K562 (cell line): Measurements from ENCODE around the gene SYNJ2. TPM values are rescaled to one million over a fixed set of nuclear protein-coding genes. Genes with fewer than 3 reads are reported as not detected.
A peak's percentile ranks its signal among the peaks of the same experiment; 100 is the strongest.

ENCODE experiments used
- ATAC-seq: fragments of 200-7000 bp; cut with Tn5 transposase; 3 replicates; pipeline ENCODE4 v1.9.1; 2020; ENCODE audit warnings: moderate library complexity
- BruUV-seq: library from RNA; stranded (reverse); fragments of 400-500 nt; replicated peaks from 2 replicates; lab custom pipeline; 2021; lab: Mats Ljungman, UMichigan
- CTCF ChIA-PET: fragments of 300-600 bp; formaldehyde crosslinking; extraction: SDS; loops from one replicate; lab custom pipeline; 2021; ENCODE audit warnings: low intra/inter-chr PET ratio; lab: Yijun Ruan, JAX
- POLR2A ChIA-PET: fragments of 300-600, 350-650 bp; sonication (Branson Sonifier 250); formaldehyde crosslinking; extraction: SDS; loops from one replicate; lab custom pipeline; 2021; ENCODE audit warnings: antibody characterized with exemption, inconsistent platforms; lab: Yijun Ruan, JAX
- DNase-seq, 4 experiments: peaks; one replicate each; pipeline versions ENCODE4 v3.0.0 to v3.0.0-alpha.2; 2011 to 2018; ENCODE audit warnings: low spot score in 3 of 4, mixed read lengths in 3 of 4; ENCODE audit errors: extremely low read depth in 1 of 4
- FAIRE-seq: peaks from 2 replicates; lab custom pipeline; 2011; peaks lifted over from hg19 to GRCh38; lab: Jason Lieb, UNC
- H2AFZ ChIP-seq: 2 replicates; pipeline ENCODE4 v1.6.0; 2011; ENCODE audit warnings: low read depth, low read length, control low read depth, inconsistent platforms
- H3K27ac ChIP-seq: fragments of 200-600 bp; 3 replicates; pipeline ENCODE4 v1.8.0; 2011; ENCODE audit warnings: low read depth, mild to moderate bottlenecking, control low read depth, inconsistent platforms, low read length, moderate library complexity, mixed read lengths; ENCODE audit errors: extremely low read depth
- H3K27me3 ChIP-seq, 2 experiments: fragments of 300-600 bp in 1 of 2; 2 replicates in 1 of 2; 3 replicates in 1 of 2; pipeline versions ENCODE4 v1.6.0 to v1.8.0; 2011; ENCODE audit warnings: inconsistent platforms in 2 of 2, low read length in 2 of 2, mild to moderate bottlenecking in 1 of 2, mixed read lengths in 1 of 2, moderate library complexity in 1 of 2; ENCODE audit not compliant: control insufficient read depth in 2 of 2, insufficient read depth in 2 of 2
- H3K36me3 ChIP-seq: fragments of 300-600 bp; 3 replicates; pipeline ENCODE4 v1.8.0; 2011; ENCODE audit warnings: mild to moderate bottlenecking, low read length, inconsistent platforms; ENCODE audit not compliant: control insufficient read depth, insufficient read depth
- H3K4me1 ChIP-seq, 2 experiments: fragments of 200-600 bp in 1 of 2; replicated peaks in 1 of 2; 2 replicates in 1 of 2; 3 replicates in 1 of 2; pipeline versions ENCODE4 v1.5.1 to v1.8.0; 2011; ENCODE audit warnings: inconsistent platforms in 2 of 2, low read length in 2 of 2, mild to moderate bottlenecking in 1 of 2, mixed read lengths in 1 of 2, moderate library complexity in 1 of 2; ENCODE audit not compliant: control insufficient read depth in 2 of 2, insufficient read depth in 2 of 2
- H3K4me2 ChIP-seq: 2 replicates; pipeline ENCODE4 v1.6.1; 2011; ENCODE audit warnings: low read length, control low read depth, inconsistent platforms, mixed read lengths; ENCODE audit not compliant: insufficient read depth
- H3K4me3 ChIP-seq: fragments of 200-600 bp; sonication (generic), shearing (Covaris generic); 2 replicates; pipeline ENCODE4 v1.5.1; 2016; ENCODE audit warnings: control low read depth, inconsistent platforms
- H3K79me2 ChIP-seq: fragments of 200-600 bp; 3 replicates; pipeline ENCODE4 v1.8.0; 2011; ENCODE audit warnings: low read length, inconsistent platforms; ENCODE audit not compliant: control insufficient read depth, insufficient read depth
- H3K9ac ChIP-seq, 2 experiments: 2 replicates each; pipeline versions ENCODE4 v1.6.0 to v1.6.1; 2011; ENCODE audit warnings: low read depth in 2 of 2, low read length in 2 of 2, control low read depth in 1 of 2, inconsistent platforms in 1 of 2, mild to moderate bottlenecking in 1 of 2, mixed read lengths in 1 of 2; ENCODE audit not compliant: insufficient read depth in 1 of 2
- H3K9me1 ChIP-seq: one replicate; pipeline ENCODE4 v1.6.0; 2011; ENCODE audit warnings: inconsistent platforms, mild to moderate bottlenecking, low read length, moderate library complexity; ENCODE audit not compliant: control insufficient read depth, insufficient read depth
- H3K9me3 ChIP-seq: replicated peaks from 2 replicates; pipeline ENCODE4 v1.5.1; 2011; ENCODE audit warnings: low read depth, low read length, inconsistent platforms; ENCODE audit not compliant: control insufficient read depth, insufficient read depth
- H4K20me1 ChIP-seq: replicated peaks from 2 replicates; pipeline ENCODE4 v1.6.1; 2011; ENCODE audit warnings: low read length, inconsistent platforms, mixed read lengths; ENCODE audit not compliant: control insufficient read depth, insufficient read depth
- ARNT ChIP-seq, 2 experiments: fragments of 450-650 bp; IDR thresholded peaks; 2 replicates each; pipeline ENCODE4 v1.6.1; 2016; ENCODE audit warnings: mild to moderate bottlenecking in 1 of 2
- KAT2B ChIP-seq: IDR thresholded peaks from one replicate; pipeline ENCODE4 v1.6.1; 2012; ENCODE audit warnings: low read depth, mild to moderate bottlenecking, control low read depth, inconsistent platforms, low read length, moderate library complexity
- MCM5 ChIP-seq: fragments of 450-650 bp; IDR thresholded peaks from 2 replicates; pipeline ENCODE4 v1.6.1; 2016; ENCODE audit warnings: low read depth
- NCOA2 ChIP-seq, 2 experiments: fragments of 450-650 bp; IDR thresholded peaks; 2 replicates each; pipeline ENCODE4 v1.6.1; 2018; ENCODE audit warnings: mild to moderate bottlenecking in 2 of 2, moderate library complexity in 1 of 2; ENCODE audit not compliant: partially characterized antibody in 2 of 2
- PHF21A ChIP-seq: fragments of 450-650 bp; IDR thresholded peaks from 2 replicates; pipeline ENCODE4 v1.6.1; 2017; ENCODE audit warnings: low read depth, borderline replicate concordance
- RBM25 ChIP-seq: fragments of 200-400 bp; formaldehyde crosslinking; IDR thresholded peaks from 2 replicates; pipeline ENCODE4 v1.6.1; 2018; ENCODE audit warnings: low read length, low read depth, moderate library complexity; ENCODE audit not compliant: severe bottlenecking
- RUNX1 ChIP-seq: sonication (generic); IDR thresholded peaks from 2 replicates; pipeline ENCODE4 v1.6.1; 2016; ENCODE audit warnings: antibody characterized with exemption, low read depth
- ZBED1 ChIP-seq: IDR thresholded peaks from 2 replicates; pipeline ENCODE4 v1.6.1; 2014
- ZKSCAN3 ChIP-seq: fragments of 250-450 bp; sonication (Bioruptor Pico); IDR thresholded peaks from 2 replicates; pipeline ENCODE4 v1.4.0; 2020
- WGBS: fragments of 100-300 bp; shearing (Covaris generic); methylation state at CpG from one replicate; pipeline ENCODE4 v1.1.6; 2016; ENCODE audit warnings: low coverage, mixed read lengths; ENCODE audit not compliant: insufficient coverage; ENCODE audit errors: missing lambda C conversion rate; 5-methylcytosine and 5-hydroxymethylcytosine counted together
- in situ Hi-C: fragments of 300-500 bp; cut with MboI; formaldehyde crosslinking; loops from 4 replicates; pipeline ENCODE4 v1.15.0; 2018; ENCODE audit warnings: inconsistent platforms, mixed read lengths
- intact Hi-C: fragments of 100-400 bp; cut with micrococcal nuclease; formaldehyde crosslinking; loops from 2 replicates; pipeline ENCODE4 v1.14.2; 2022
- polyA plus RNA-seq, 8 experiments: library from polyadenylated mRNA; depleted of rRNA in 4 of 8; stranded (reverse) in 5 of 8; unstranded in 3 of 8; fragments of >200 nt; fragmentation: Nextera tagmentation in 2 of 8; fragmentation: Illumina TruSeq in 1 of 8; extraction: Ambion mirVana in 2 of 8; extraction: Trizol in 1 of 8; gene quantifications; 2 replicates each; pipeline versions ENCODE4 v1.2.1 to v1.2.3, GENCODE V29; 2011 to 2014; ENCODE audit warnings: inconsistent platforms in 1 of 8, missing spikeins in 1 of 8
- total RNA-seq, 7 experiments: library from RNA; depleted of rRNA in 6 of 7; stranded (reverse); fragments of >200 nt in 6 of 7; fragmentation: Illumina TruSeq in 2 of 7; extraction: Trizol in 2 of 7; gene quantifications; 2 replicates each; pipeline versions ENCODE4 v1.2.1 to v1.2.3, GENCODE V29; 2011 to 2021; ENCODE audit warnings: low replicate concordance in 1 of 7
- TF ChIP-seq, protein P1 (sequence below): sonication (generic); formaldehyde crosslinking; IDR thresholded peaks from 2 replicates; pipeline ENCODE4 v1.8.0; 2022; ENCODE audit warnings: missing genetic modification reagents, mild to moderate bottlenecking, moderate library complexity, borderline replicate concordance
- TF ChIP-seq, protein P2 (sequence below): fragments of 200-800 bp; sonication (Bioruptor generic); IDR thresholded peaks from 2 replicates; pipeline ENCODE4 v1.6.1; 2017; ENCODE audit warnings: missing genetic modification characterization, missing compliant biosample characterization
- TF ChIP-seq, protein P3 (sequence below): sonication (generic); formaldehyde crosslinking; IDR thresholded peaks from 2 replicates; pipeline ENCODE4 v1.8.0; 2022; ENCODE audit warnings: missing genetic modification reagents, mild to moderate bottlenecking, borderline replicate concordance
- TF ChIP-seq, protein P4 (sequence below): IDR thresholded peaks from 2 replicates; pipeline ENCODE4 v1.6.1; 2016; ENCODE audit warnings: missing genetic modification characterization, missing compliant biosample characterization

The SYNJ2 gene
- total and polyA plus RNA-seq, 9 of the 15 experiments (the other 6 are each of a cell fraction or from before 2014, with no cell fraction given) = 3.0 to 27.7 (median 17.8) TPM

DNA sequence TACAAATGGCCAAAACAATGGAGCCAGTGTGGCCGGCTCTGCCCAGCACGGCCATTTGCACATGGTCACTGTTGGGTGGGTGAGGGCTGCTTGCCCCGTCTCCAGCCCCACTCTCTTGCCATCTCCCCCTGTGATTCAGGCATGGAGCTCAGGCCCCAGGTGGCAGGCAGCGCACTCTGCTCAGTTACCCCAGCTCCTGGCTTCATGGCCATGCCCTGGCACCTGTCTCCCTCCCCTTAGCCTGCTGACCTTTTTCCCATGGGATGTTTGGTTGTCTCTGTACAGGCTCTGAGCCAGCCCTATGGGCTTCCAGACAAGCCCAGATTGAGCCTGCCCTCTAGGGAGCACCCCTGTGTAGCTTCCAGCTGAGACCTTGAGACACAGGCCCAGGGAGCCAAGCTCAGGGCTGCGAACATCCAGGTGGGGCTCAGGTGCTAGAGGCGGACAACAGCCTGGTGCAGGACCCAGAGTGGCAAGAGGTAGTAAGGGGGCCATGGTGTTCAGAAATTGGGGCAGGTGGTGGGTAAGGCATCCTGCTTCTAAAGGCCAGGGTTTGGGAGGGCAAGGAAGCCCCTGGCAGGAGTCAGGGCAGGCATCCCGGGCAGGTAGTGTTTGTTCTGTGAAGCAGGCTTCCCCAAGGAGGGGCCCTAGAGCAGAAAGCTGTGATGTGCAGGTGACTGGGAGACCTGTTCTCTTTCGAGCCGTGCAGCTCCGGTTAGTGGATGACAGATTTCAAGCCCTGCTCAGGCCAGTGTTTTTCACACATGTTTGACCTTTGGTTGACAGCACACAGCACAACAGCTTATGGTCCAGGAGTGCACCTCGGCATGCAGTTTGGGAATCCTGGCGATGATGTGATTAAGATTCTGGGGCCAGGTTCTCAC lies 17.7 kb downstream of the SYNJ2 start:
- Histone ChIP-seq H3K27me3 (no peaks in the 10 kb centered on the region), H3K4me2 (no peak overlapping the region), H3K9me1 (peaks cover 9% of the 10 kb centered on the region), H3K79me2 (peaks cover 55% of the 10 kb centered on the region), H3K9me3 (no peaks in the 10 kb centered on the region), H2AFZ (no peak overlapping the region), H3K36me3 (peaks cover 7% of the 10 kb centered on the region; the same call in 1 of the 3 replicates), H3K9ac (peak overlapping the region in 1 of 2 experiments; percentile 46; a peak in 2 of 4 replicates), H3K4me1 (peaks cover 23 to 49% of the 10 kb centered on the region in 2 experiments), H3K27ac (no peak overlapping the region), H3K4me3 (no peak overlapping the region), H4K20me1 (peaks cover 13% of the 10 kb centered on the region)
- ATAC-seq (peak; percentile 15; the same call in 1 of the 3 replicates), FAIRE-seq (no peak), DNase-seq (no peak)
- BruUV-seq = no TSS peak
- CTCF ChIA-PET = no interaction called here
- intact Hi-C loops (no loop called here), in situ Hi-C loops (no loop called here)
- POLR2A ChIA-PET = interaction anchor here (0.7 to 2.2 kb wide), 4 partner anchors 12 to 102 kb away, joined by 3 to 7 read pairs (median 4); no protein-coding TSS in a partner anchor
- 87% methylated on average over 12 of the region's 12 CpGs for WGBS
- TF ChIP-seq NCOA2 (IDR thresholded peaks at IDR 0.05; ENCODE audit: partially characterized antibody in 2 of 2) (no peak), PHF21A (no peak), ARNT (IDR thresholded peaks at IDR 0.05) (no peak), MCM5 (no peak), KAT2B (no peak), RUNX1 (no peak), ZBED1 (no peak), RBM25 (no peak), ZKSCAN3 (CRISPR knock-in tag) (no peak)
- TF ChIP-seq, protein P1, sequence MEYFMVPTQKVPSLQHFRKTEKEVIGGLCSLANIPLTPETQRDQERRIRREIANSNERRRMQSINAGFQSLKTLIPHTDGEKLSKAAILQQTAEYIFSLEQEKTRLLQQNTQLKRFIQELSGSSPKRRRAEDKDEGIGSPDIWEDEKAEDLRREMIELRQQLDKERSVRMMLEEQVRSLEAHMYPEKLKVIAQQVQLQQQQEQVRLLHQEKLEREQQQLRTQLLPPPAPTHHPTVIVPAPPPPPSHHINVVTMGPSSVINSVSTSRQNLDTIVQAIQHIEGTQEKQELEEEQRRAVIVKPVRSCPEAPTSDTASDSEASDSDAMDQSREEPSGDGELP = 0 out of 2 replicates have a peak, but pooled peaks have one; percentile 24
- TF ChIP-seq, protein P2, sequence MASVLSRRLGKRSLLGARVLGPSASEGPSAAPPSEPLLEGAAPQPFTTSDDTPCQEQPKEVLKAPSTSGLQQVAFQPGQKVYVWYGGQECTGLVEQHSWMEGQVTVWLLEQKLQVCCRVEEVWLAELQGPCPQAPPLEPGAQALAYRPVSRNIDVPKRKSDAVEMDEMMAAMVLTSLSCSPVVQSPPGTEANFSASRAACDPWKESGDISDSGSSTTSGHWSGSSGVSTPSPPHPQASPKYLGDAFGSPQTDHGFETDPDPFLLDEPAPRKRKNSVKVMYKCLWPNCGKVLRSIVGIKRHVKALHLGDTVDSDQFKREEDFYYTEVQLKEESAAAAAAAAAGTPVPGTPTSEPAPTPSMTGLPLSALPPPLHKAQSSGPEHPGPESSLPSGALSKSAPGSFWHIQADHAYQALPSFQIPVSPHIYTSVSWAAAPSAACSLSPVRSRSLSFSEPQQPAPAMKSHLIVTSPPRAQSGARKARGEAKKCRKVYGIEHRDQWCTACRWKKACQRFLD (CRISPR knock-in tag) = no peak
- TF ChIP-seq, protein P3, sequence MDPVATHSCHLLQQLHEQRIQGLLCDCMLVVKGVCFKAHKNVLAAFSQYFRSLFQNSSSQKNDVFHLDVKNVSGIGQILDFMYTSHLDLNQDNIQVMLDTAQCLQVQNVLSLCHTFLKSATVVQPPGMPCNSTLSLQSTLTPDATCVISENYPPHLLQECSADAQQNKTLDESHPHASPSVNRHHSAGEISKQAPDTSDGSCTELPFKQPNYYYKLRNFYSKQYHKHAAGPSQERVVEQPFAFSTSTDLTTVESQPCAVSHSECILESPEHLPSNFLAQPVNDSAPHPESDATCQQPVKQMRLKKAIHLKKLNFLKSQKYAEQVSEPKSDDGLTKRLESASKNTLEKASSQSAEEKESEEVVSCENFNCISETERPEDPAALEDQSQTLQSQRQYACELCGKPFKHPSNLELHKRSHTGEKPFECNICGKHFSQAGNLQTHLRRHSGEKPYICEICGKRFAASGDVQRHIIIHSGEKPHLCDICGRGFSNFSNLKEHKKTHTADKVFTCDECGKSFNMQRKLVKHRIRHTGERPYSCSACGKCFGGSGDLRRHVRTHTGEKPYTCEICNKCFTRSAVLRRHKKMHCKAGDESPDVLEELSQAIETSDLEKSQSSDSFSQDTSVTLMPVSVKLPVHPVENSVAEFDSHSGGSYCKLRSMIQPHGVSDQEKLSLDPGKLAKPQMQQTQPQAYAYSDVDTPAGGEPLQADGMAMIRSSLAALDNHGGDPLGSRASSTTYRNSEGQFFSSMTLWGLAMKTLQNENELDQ = no peak
- TF ChIP-seq, protein P4, sequence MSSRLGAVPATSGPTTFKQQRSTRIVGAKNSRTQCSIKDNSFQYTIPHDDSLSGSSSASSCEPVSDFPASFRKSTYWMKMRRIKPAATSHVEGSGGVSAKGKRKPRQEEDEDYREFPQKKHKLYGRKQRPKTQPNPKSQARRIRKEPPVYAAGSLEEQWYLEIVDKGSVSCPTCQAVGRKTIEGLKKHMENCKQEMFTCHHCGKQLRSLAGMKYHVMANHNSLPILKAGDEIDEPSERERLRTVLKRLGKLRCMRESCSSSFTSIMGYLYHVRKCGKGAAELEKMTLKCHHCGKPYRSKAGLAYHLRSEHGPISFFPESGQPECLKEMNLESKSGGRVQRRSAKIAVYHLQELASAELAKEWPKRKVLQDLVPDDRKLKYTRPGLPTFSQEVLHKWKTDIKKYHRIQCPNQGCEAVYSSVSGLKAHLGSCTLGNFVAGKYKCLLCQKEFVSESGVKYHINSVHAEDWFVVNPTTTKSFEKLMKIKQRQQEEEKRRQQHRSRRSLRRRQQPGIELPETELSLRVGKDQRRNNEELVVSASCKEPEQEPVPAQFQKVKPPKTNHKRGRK (tag) = no peak
